IMR-90 (cell line): ENCODE data around the gene CYP27B1. TPM values are rescaled to one million over a fixed set of nuclear protein-coding genes. Genes with fewer than 3 reads are reported as not detected.

ENCODE experiments used
- ATAC-seq: fragments of 200-7000 bp; cut with Tn5 transposase; 2 replicates; pipeline ENCODE4 v1.9.1; 2020; ENCODE audit warnings: low read depth, mild to moderate bottlenecking, moderate library complexity
- BruUV-seq: library from RNA; stranded (reverse); fragments of 400-500 nt; replicated peaks from 2 replicates; lab custom pipeline; 2021; lab: Mats Ljungman, UMichigan
- CTCF ChIA-PET: fragments of 300-600 bp; formaldehyde crosslinking; extraction: SDS; loops from one replicate; lab custom pipeline; 2021; ENCODE audit warnings: antibody characterized with exemption; lab: Yijun Ruan, JAX
- POLR2A ChIA-PET: fragments of 300-600 bp; sonication (Branson Sonifier 250); formaldehyde crosslinking; loops from one replicate; lab custom pipeline; 2022; ENCODE audit warnings: antibody characterized with exemption; ENCODE audit not compliant: unreplicated experiment; lab: Charles Lee
- DNase-seq: peaks from one replicate; pipeline ENCODE4 v3.0.0; 2013
- H2AFZ ChIP-seq: replicated peaks from 2 replicates; pipeline ENCODE3; 2013; ENCODE audit warnings: low read length, mild to moderate bottlenecking; ENCODE audit not compliant: poor library complexity
- H2AK5ac ChIP-seq: 2 replicates; pipeline ENCODE4 v1.6.1; 2013; ENCODE audit warnings: low read depth, low read length, inconsistent platforms
- H2AK9ac ChIP-seq: replicated peaks from 2 replicates; pipeline ENCODE3; 2013; ENCODE audit warnings: mild to moderate bottlenecking, low read depth, low read length, moderate library complexity; ENCODE audit not compliant: poor library complexity
- H2BK120ac ChIP-seq: 2 replicates; pipeline ENCODE4 v1.6.1; 2013; ENCODE audit warnings: low read depth, low read length, inconsistent platforms
- H2BK15ac ChIP-seq: 3 replicates; pipeline ENCODE4 v1.6.1; 2013; ENCODE audit warnings: low read depth, low read length, inconsistent platforms
- H2BK20ac ChIP-seq: 2 replicates; pipeline ENCODE4 v1.6.1; 2013; ENCODE audit warnings: low read depth, mild to moderate bottlenecking, inconsistent platforms, low read length, moderate library complexity
- H2BK5ac ChIP-seq: 2 replicates; pipeline ENCODE4 v1.6.1; 2013; ENCODE audit warnings: mild to moderate bottlenecking, low read depth, low read length, inconsistent platforms; ENCODE audit not compliant: poor library complexity, severe bottlenecking
- H3K14ac ChIP-seq: replicated peaks from 2 replicates; pipeline ENCODE4 v1.6.1; 2013; ENCODE audit warnings: low read depth, low read length, inconsistent platforms
- H3K18ac ChIP-seq: 2 replicates; pipeline ENCODE4 v1.6.1; 2013; ENCODE audit warnings: low read depth, low read length, control low read depth
- H3K23ac ChIP-seq: 2 replicates; pipeline ENCODE4 v1.6.1; 2013; ENCODE audit warnings: low read depth, low read length, inconsistent platforms
- H3K27ac ChIP-seq: 2 replicates; pipeline ENCODE4 v1.5.1; 2013; ENCODE audit warnings: mild to moderate bottlenecking, control low read depth, low read length; ENCODE audit not compliant: insufficient read depth
- H3K27me3 ChIP-seq: 2 replicates; pipeline ENCODE4 v1.6.1; 2013; ENCODE audit warnings: low read length; ENCODE audit not compliant: control insufficient read depth, insufficient read depth
- H3K36me3 ChIP-seq: 2 replicates; pipeline ENCODE4 v1.6.1; 2013; ENCODE audit warnings: low read length, mixed read lengths; ENCODE audit not compliant: control insufficient read depth, insufficient read depth
- H3K4ac ChIP-seq: 2 replicates; pipeline ENCODE4 v1.6.1; 2013; ENCODE audit warnings: low read depth, low read length, inconsistent platforms
- H3K4me1 ChIP-seq: 2 replicates; pipeline ENCODE4 v1.6.1; 2013; ENCODE audit warnings: low read length, mixed read lengths; ENCODE audit not compliant: control insufficient read depth, insufficient read depth
- H3K4me2 ChIP-seq: 2 replicates; pipeline ENCODE4 v1.6.1; 2013; ENCODE audit warnings: low read depth, mild to moderate bottlenecking, control low read depth, low read length, moderate library complexity
- H3K4me3 ChIP-seq: 2 replicates; pipeline ENCODE4 v1.5.1; 2013; ENCODE audit warnings: low read depth, mild to moderate bottlenecking, control low read depth, low read length, moderate library complexity; ENCODE audit not compliant: insufficient read depth
- H3K56ac ChIP-seq: 2 replicates; pipeline ENCODE4 v1.6.1; 2013; ENCODE audit warnings: low read length, inconsistent platforms; ENCODE audit not compliant: insufficient read depth; ENCODE audit errors: extremely low read depth
- H3K79me1 ChIP-seq, 2 experiments: 2 replicates each; pipeline ENCODE4 v1.6.1; 2013; ENCODE audit warnings: low read length in 2 of 2, inconsistent platforms in 1 of 2, low read depth in 1 of 2
- H3K9ac ChIP-seq: 2 replicates; pipeline ENCODE4 v1.6.1; 2013; ENCODE audit warnings: low read depth, low read length, control low read depth
- H3K9me1 ChIP-seq: 2 replicates; pipeline ENCODE4 v1.6.1; 2013; ENCODE audit warnings: low read length, inconsistent platforms; ENCODE audit not compliant: insufficient read depth
- H3K9me3 ChIP-seq: 2 replicates; pipeline ENCODE4 v1.6.1; 2013; ENCODE audit warnings: low read length; ENCODE audit not compliant: control insufficient read depth, insufficient read depth
- H4K20me1 ChIP-seq: 2 replicates; pipeline ENCODE4 v1.6.1; 2013; ENCODE audit warnings: low read length, inconsistent platforms; ENCODE audit not compliant: insufficient read depth
- H4K5ac ChIP-seq: 2 replicates; pipeline ENCODE4 v1.6.1; 2013; ENCODE audit warnings: mild to moderate bottlenecking, low read depth, low read length, control low read depth
- H4K8ac ChIP-seq, 2 experiments: 2 replicates each; pipeline ENCODE4 v1.6.1; 2013; ENCODE audit warnings: low read depth in 2 of 2, low read length in 2 of 2, control low read depth in 1 of 2, inconsistent platforms in 1 of 2
- H4K91ac ChIP-seq: 2 replicates; pipeline ENCODE4 v1.6.1; 2013; ENCODE audit warnings: low read depth, low read length, inconsistent platforms; ENCODE audit not compliant: insufficient read depth
- BHLHE40 ChIP-seq: fragments of 150-350 bp; IDR thresholded peaks from 2 replicates; pipeline ENCODE4 v1.6.1; 2016; ENCODE audit warnings: mild to moderate bottlenecking, low read depth, low read length
- CEBPB ChIP-seq: IDR thresholded peaks from 2 replicates; pipeline ENCODE4 v1.6.1; 2012; ENCODE audit warnings: low read depth, low read length, improper control_type of control experiment
- CHD1 ChIP-seq: IDR thresholded peaks from 2 replicates; pipeline ENCODE4 v1.6.1; 2012; ENCODE audit warnings: low read depth, low read length, improper control_type of control experiment
- FOS ChIP-seq: fragments of 150-350 bp; IDR thresholded peaks from 2 replicates; pipeline ENCODE4 v1.6.1; 2016; ENCODE audit warnings: low read depth, low read length
- MAZ ChIP-seq: IDR thresholded peaks from 2 replicates; pipeline ENCODE4 v1.6.1; 2012; ENCODE audit warnings: low read depth, mild to moderate bottlenecking, low read length, improper control_type of control experiment, moderate library complexity, borderline replicate concordance
- MXI1 ChIP-seq: IDR thresholded peaks from 2 replicates; pipeline ENCODE4 v1.6.1; 2012; ENCODE audit warnings: low read depth, mild to moderate bottlenecking, low read length, moderate library complexity, borderline replicate concordance
- NFE2L2 ChIP-seq: fragments of 150-350 bp; IDR thresholded peaks from 2 replicates; pipeline ENCODE4 v1.6.1; 2016; ENCODE audit warnings: low read depth, mild to moderate bottlenecking, low read length
- POLR2A ChIP-seq: IDR thresholded peaks from 2 replicates; pipeline ENCODE4 v1.6.1; 2012; ENCODE audit warnings: mild to moderate bottlenecking, low read depth, low read length
- RAD21 ChIP-seq: IDR thresholded peaks from 2 replicates; pipeline ENCODE4 v1.6.1; 2012; ENCODE audit warnings: low read length, improper control_type of control experiment
- RCOR1 ChIP-seq: IDR thresholded peaks from 2 replicates; pipeline ENCODE4 v1.6.1; 2012; ENCODE audit warnings: mild to moderate bottlenecking, low read length, improper control_type of control experiment; ENCODE audit not compliant: insufficient replicate concordance
- RFX5 ChIP-seq: IDR thresholded peaks from 2 replicates; pipeline ENCODE4 v1.8.0; 2012; ENCODE audit warnings: low read depth, mild to moderate bottlenecking, low read length, moderate library complexity
- SMC3 ChIP-seq: fragments of 150-350 bp; IDR thresholded peaks from 2 replicates; pipeline ENCODE4 v1.6.1; 2016; ENCODE audit warnings: low read depth, mild to moderate bottlenecking, antibody characterized with exemption, low read length, moderate library complexity
- WGBS, 2 experiments: methylation state at CpG; one replicate each; pipeline versions ENCODE4 v1.1.5 to v1.1.7; 2013; ENCODE audit warnings: missing lambda C conversion rate in 2 of 2; ENCODE audit not compliant: insufficient read length in 1 of 2; ENCODE audit errors: extremely low coverage in 2 of 2; 5-methylcytosine and 5-hydroxymethylcytosine counted together
- dilution Hi-C: fragments of 300-500 bp; cut with HindIII; formaldehyde crosslinking; loops from one replicate; pipeline ENCODE4 v1.14.3; 2018; ENCODE audit warnings: low sequenced_read_pairs; ENCODE audit not compliant: unreplicated experiment
- in situ Hi-C: fragments of 300-500 bp; cut with MboI; formaldehyde crosslinking; loops from 3 replicates; pipeline ENCODE4 v1.14.3; 2019; ENCODE audit warnings: low sequenced_read_pairs, inconsistent platforms, mixed read lengths
- intact Hi-C: fragments of 100-400 bp; cut with micrococcal nuclease; formaldehyde crosslinking; loops from 2 replicates; pipeline ENCODE4 v1.10.0; 2022
- polyA plus RNA-seq, 3 experiments: library from polyadenylated mRNA; depleted of rRNA; stranded (reverse); fragments of >200 nt; gene quantifications; 2 replicates each; pipeline ENCODE4 v1.2.3, GENCODE V29; 2012; ENCODE audit warnings: low replicate concordance in 1 of 3
- total RNA-seq: library from RNA; depleted of rRNA; stranded (reverse); fragments of >200 nt; gene quantifications from 2 replicates; pipeline ENCODE4 v1.2.3, GENCODE V29; 2012
- TF ChIP-seq, protein P1 (sequence below): conservative IDR thresholded peaks from 2 replicates; pipeline ENCODE4 v1.5.1; 2012; ENCODE audit warnings: mild to moderate bottlenecking, low read depth, low read length, improper control_type of control experiment

CYP27B1 gene
- total and polyA plus RNA-seq, 2 of the 4 experiments (the other 2 are of a cell fraction), result 0.36 to 1.3 TPM

DNA sequence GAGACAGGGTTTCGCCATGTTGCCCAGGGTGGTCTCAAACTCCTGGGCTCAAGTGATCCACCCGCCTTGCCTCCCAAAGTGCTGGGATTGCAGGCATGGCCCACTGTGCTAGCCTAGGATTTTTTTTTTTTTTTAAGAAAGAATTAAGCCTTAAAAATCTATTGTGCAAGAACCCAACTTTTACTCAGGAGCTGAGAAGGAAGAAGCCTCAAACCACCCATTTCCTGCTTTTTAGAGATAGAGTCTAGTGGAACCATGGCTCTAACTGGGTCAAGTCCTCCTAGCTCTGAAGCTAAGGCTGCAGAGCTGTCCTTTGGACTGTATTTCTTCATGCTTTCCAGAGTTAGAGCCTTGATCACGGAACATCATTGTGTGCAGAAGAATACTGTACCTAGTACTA, 14.4 kb upstream of the CYP27B1 start:
- Histone ChIP-seq H4K20me1 (no peaks in the 10 kb centered on the region), H2AK9ac (no peak overlapping the region), H3K18ac (no peak overlapping the region), H3K56ac (no peak overlapping the region), H3K4me2 (no peak overlapping the region), H3K27ac (no peak overlapping the region), H3K79me1 (peaks cover 13 to 26% of the 10 kb centered on the region in 2 experiments; a peak in 3 of 4 replicates), H3K14ac (no peak overlapping the region), H2AFZ (no peak overlapping the region), H3K9me3 (no peaks in the 10 kb centered on the region), H2AK5ac (no peak overlapping the region), H3K9me1 (no peaks in the 10 kb centered on the region), H2BK120ac (no peak overlapping the region), H2BK5ac (no peak overlapping the region), H3K23ac (no peak overlapping the region), H3K4ac (no peak overlapping the region), H3K27me3 (no peaks in the 10 kb centered on the region), H3K36me3 (peaks cover 8% of the 10 kb centered on the region), H3K4me1 (0 out of 2 replicates have a peak, but pooled peaks cover 2% of the 10 kb centered on the region), H4K5ac (no peak overlapping the region), H2BK20ac (no peak overlapping the region), H3K4me3 (no peak overlapping the region), H4K91ac (no peak overlapping the region; the same call in 1 of the 2 replicates), H3K9ac (no peak overlapping the region), H2BK15ac (no peak overlapping the region), H4K8ac (no peak overlapping the region)
- WGBS, 2 experiments, result 86% methylated on average over 1 of the region's 3 CpGs; no CpG with 5 or more reads in 1 of the 2 experiments
- DNase-seq (no peak), ATAC-seq (no peak)
- intact Hi-C loops, result no loop called here
- CTCF ChIA-PET, result no interaction called here
- BruUV-seq, result no TSS peak
- POLR2A ChIA-PET, result no interaction called here
- in situ Hi-C loops, result no loop called here
- no peak for TF ChIP-seq FOS
- no peak for TF ChIP-seq MXI1
- no peak for TF ChIP-seq CEBPB
- no peak for TF ChIP-seq NFE2L2
- TF ChIP-seq MAZ, result no peak
- no peak for TF ChIP-seq SMC3
- TF ChIP-seq CHD1, result no peak
- TF ChIP-seq, protein P1, sequence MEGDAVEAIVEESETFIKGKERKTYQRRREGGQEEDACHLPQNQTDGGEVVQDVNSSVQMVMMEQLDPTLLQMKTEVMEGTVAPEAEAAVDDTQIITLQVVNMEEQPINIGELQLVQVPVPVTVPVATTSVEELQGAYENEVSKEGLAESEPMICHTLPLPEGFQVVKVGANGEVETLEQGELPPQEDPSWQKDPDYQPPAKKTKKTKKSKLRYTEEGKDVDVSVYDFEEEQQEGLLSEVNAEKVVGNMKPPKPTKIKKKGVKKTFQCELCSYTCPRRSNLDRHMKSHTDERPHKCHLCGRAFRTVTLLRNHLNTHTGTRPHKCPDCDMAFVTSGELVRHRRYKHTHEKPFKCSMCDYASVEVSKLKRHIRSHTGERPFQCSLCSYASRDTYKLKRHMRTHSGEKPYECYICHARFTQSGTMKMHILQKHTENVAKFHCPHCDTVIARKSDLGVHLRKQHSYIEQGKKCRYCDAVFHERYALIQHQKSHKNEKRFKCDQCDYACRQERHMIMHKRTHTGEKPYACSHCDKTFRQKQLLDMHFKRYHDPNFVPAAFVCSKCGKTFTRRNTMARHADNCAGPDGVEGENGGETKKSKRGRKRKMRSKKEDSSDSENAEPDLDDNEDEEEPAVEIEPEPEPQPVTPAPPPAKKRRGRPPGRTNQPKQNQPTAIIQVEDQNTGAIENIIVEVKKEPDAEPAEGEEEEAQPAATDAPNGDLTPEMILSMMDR, result no peak
- TF ChIP-seq BHLHE40, result no peak
- no peak for TF ChIP-seq POLR2A
- TF ChIP-seq RFX5, result no peak
- no peak for TF ChIP-seq RAD21
- no peak for TF ChIP-seq RCOR1
- dilution Hi-C loops, result no loop called here
